Liver (tissue), 9 donors: ENCODE measurements around the gene GLUD1. TPM values are rescaled to one million over a fixed set of nuclear protein-coding genes. Genes with fewer than 3 reads are reported as not detected.

ENCODE experiments used
- DNase-seq: peaks from one replicate; pipeline ENCODE4 v3.0.0-alpha.2; 2017; ENCODE audit warnings: low spot score
- H3K27ac ChIP-seq, 2 donors: one replicate each; pipeline ENCODE4 v1.7.0; 2013; ENCODE audit warnings: inconsistent platforms in 2 of 2, low read length in 2 of 2, control low read depth in 1 of 2, low read depth in 1 of 2, mild to moderate bottlenecking in 1 of 2
- H3K27me3 ChIP-seq, 4 donors: one replicate each; pipeline versions ENCODE4 v1.6.1 to v1.7.0; 2013; ENCODE audit warnings: low read length in 3 of 4, inconsistent platforms in 1 of 4, mild to moderate bottlenecking in 1 of 4, moderate library complexity in 1 of 4; ENCODE audit not compliant: control insufficient read depth in 4 of 4, insufficient read depth in 4 of 4
- H3K36me3 ChIP-seq, 4 donors: one replicate each; pipeline versions ENCODE4 v1.6.1 to v1.7.0; 2013; ENCODE audit warnings: low read length in 3 of 4, mild to moderate bottlenecking in 3 of 4, low read depth in 1 of 4, moderate library complexity in 1 of 4; ENCODE audit not compliant: control insufficient read depth in 4 of 4, insufficient read depth in 3 of 4
- H3K4me1 ChIP-seq, 4 donors: one replicate each; pipeline versions ENCODE4 v1.6.1 to v1.7.0; 2013; ENCODE audit warnings: low read length in 3 of 4, mild to moderate bottlenecking in 3 of 4, moderate library complexity in 1 of 4; ENCODE audit not compliant: control insufficient read depth in 4 of 4, insufficient read depth in 4 of 4
- H3K4me3 ChIP-seq, 3 donors: one replicate each; pipeline versions ENCODE4 v1.6.1 to v1.7.0; 2013; ENCODE audit warnings: low read length in 3 of 3, control low read depth in 1 of 3, low read depth in 1 of 3, mild to moderate bottlenecking in 1 of 3
- H3K9ac ChIP-seq, 2 donors: one replicate each; pipeline ENCODE4 v1.7.0; 2013; ENCODE audit warnings: low read length in 2 of 2, mild to moderate bottlenecking in 2 of 2, moderate library complexity in 2 of 2, control low read depth in 1 of 2, low read depth in 1 of 2
- H3K9me3 ChIP-seq, 4 donors: one replicate each; pipeline versions ENCODE4 v1.6.1 to v1.7.0; 2013; ENCODE audit warnings: low read length in 3 of 4; ENCODE audit not compliant: control insufficient read depth in 4 of 4
- ATF3 ChIP-seq: IDR thresholded peaks from 2 replicates; pipeline ENCODE4 v1.6.1; 2016; ENCODE audit warnings: antibody characterized with exemption
- CTCF ChIP-seq: fragments of 150-350 bp; IDR thresholded peaks from 2 replicates; pipeline ENCODE4 v1.5.1; 2017; ENCODE audit warnings: improper control_type of control experiment, low read depth, low read length; ENCODE audit not compliant: missing input control
- EGR1 ChIP-seq, 2 donors: IDR thresholded peaks; 2 replicates each; pipeline ENCODE4 v1.6.1; 2016 to 2018; ENCODE audit warnings: antibody characterized with exemption in 2 of 2, low read depth in 2 of 2
- FOXA1 ChIP-seq: IDR thresholded peaks from 2 replicates; pipeline ENCODE4 v1.6.1; 2016; ENCODE audit warnings: antibody characterized with exemption
- FOXA2 ChIP-seq: IDR thresholded peaks from 2 replicates; pipeline ENCODE4 v1.6.1; 2016; ENCODE audit warnings: antibody characterized with exemption
- GABPA ChIP-seq, 2 donors: IDR thresholded peaks in 1 of 2; conservative IDR thresholded peaks in 1 of 2; 2 replicates each; pipeline ENCODE4 v1.6.1; 2016; ENCODE audit warnings: antibody characterized with exemption in 2 of 2, mild to moderate bottlenecking in 1 of 2, moderate library complexity in 1 of 2
- HNF4A ChIP-seq, 2 donors: conservative IDR thresholded peaks; 2 replicates each; pipeline ENCODE4 v1.6.1; 2016; ENCODE audit warnings: antibody characterized with exemption in 2 of 2, mild to moderate bottlenecking in 2 of 2
- HNF4G ChIP-seq: IDR thresholded peaks from 2 replicates; pipeline ENCODE4 v1.6.1; 2016; ENCODE audit warnings: antibody characterized with exemption
- JUND ChIP-seq, 2 donors: IDR thresholded peaks; 2 replicates each; pipeline ENCODE4 v1.6.1; 2016; ENCODE audit warnings: antibody characterized with exemption in 2 of 2
- MAX ChIP-seq: IDR thresholded peaks from 2 replicates; pipeline ENCODE4 v1.6.1; 2016; ENCODE audit warnings: antibody characterized with exemption
- NR2F2 ChIP-seq: IDR thresholded peaks from 2 replicates; pipeline ENCODE4 v1.6.1; 2016; ENCODE audit warnings: antibody characterized with exemption
- RAD21 ChIP-seq, 2 donors: IDR thresholded peaks; 2 replicates each; pipeline ENCODE4 v1.6.1; 2016; ENCODE audit warnings: antibody characterized with exemption in 2 of 2, mild to moderate bottlenecking in 2 of 2
- REST ChIP-seq: IDR thresholded peaks from 2 replicates; pipeline ENCODE4 v1.6.1; 2016; ENCODE audit warnings: antibody characterized with exemption, mild to moderate bottlenecking
- RXRA ChIP-seq, 2 donors: IDR thresholded peaks; 2 replicates each; pipeline ENCODE4 v1.6.1; 2017 to 2018; ENCODE audit warnings: antibody characterized with exemption in 2 of 2, mild to moderate bottlenecking in 1 of 2
- SP1 ChIP-seq: IDR thresholded peaks from 2 replicates; pipeline ENCODE4 v1.6.1; 2018; ENCODE audit warnings: antibody characterized with exemption, mild to moderate bottlenecking
- TAF1 ChIP-seq: conservative IDR thresholded peaks from 2 replicates; pipeline ENCODE4 v1.6.1; 2016; ENCODE audit warnings: antibody characterized with exemption, mild to moderate bottlenecking
- YY1 ChIP-seq: IDR thresholded peaks from 2 replicates; pipeline ENCODE4 v1.6.1; 2016; ENCODE audit warnings: antibody characterized with exemption, mild to moderate bottlenecking
- ZBTB33 ChIP-seq: IDR thresholded peaks from 2 replicates; pipeline ENCODE4 v1.6.1; 2016; ENCODE audit warnings: antibody characterized with exemption
- WGBS: extraction: QIAGEN DNeasy Blood & Tissue Kit; methylation state at CpG from one replicate; pipeline ENCODE4 v1.1.7; 2013; 5-methylcytosine and 5-hydroxymethylcytosine counted together
- polyA plus RNA-seq, 2 donors: library from polyadenylated mRNA; stranded (reverse) in 1 of 2; unstranded in 1 of 2; fragments of 200-250 nt in 1 of 2; fragments of >200 nt in 1 of 2; fragmentation: Nextera tagmentation in 1 of 2; extraction: Ambion mirVana in 1 of 2; gene quantifications; one replicate each; pipeline versions ENCODE4 v1.2.1 to v1.2.3, GENCODE V29; 2013 to 2015
- total RNA-seq, 2 donors: library from RNA; depleted of rRNA; stranded (reverse); fragments of >200 nt; gene quantifications; one replicate each; pipeline ENCODE4 v1.2.3, GENCODE V29; 2014
- donor health status: healthy.
- donor health status: healthy.
- donor health status: healthy.
- donor health status: healthy.
- donor health status: healthy.

GLUD1 gene
- total and polyA plus RNA-seq, 4 donors, result 335 to 601 (median 417) TPM

GRCh38 chr10:87060280-87060928 lies 34.2 kb downstream of the GLUD1 start (continued):
- TF ChIP-seq CTCF, result no peak
- TF ChIP-seq HNF4A (conservative IDR thresholded peaks at IDR 0.05), result peak in 1 of 2 donors; percentile 34

- no peak for DNase-seq
- Histone ChIP-seq H3K36me3 (peaks cover 12 to 73% (median 68%) of the 10 kb centered on the region in 4 donors), H3K4me1 (peaks cover 0 to 21% (median 11%) of the 10 kb centered on the region in 4 donors), H3K27ac (peak overlapping the region in 1 of 2 donors; percentile 33), H3K4me3 (no peak overlapping the region), H3K27me3 (no peaks in the 10 kb centered on the region), H3K9me3 (no peaks in the 10 kb centered on the region), H3K9ac (no peak overlapping the region)
- TF ChIP-seq YY1, result no peak
- no peak for TF ChIP-seq NR2F2
- no peak for TF ChIP-seq SP1
- no peak for TF ChIP-seq RXRA (IDR thresholded peaks at IDR 0.05)
- no peak for TF ChIP-seq RAD21 (IDR thresholded peaks at IDR 0.05)
- TF ChIP-seq HNF4G, result no peak
- no peak for TF ChIP-seq ATF3
- TF ChIP-seq MAX, result no peak
- no peak for TF ChIP-seq JUND (IDR thresholded peaks at IDR 0.05)
- no peak for TF ChIP-seq REST
- no peak for TF ChIP-seq CTCF
- TF ChIP-seq EGR1 (IDR thresholded peaks at IDR 0.05; ENCODE audit: low read depth in 2 of 2), result no peak
- TF ChIP-seq GABPA (IDR thresholded peaks at IDR 0.05 in 1 of 2, conservative IDR thresholded peaks at IDR 0.05 in 1 of 2), result no peak
- no peak for TF ChIP-seq ZBTB33
- TF ChIP-seq FOXA1, result no peak
- TF ChIP-seq HNF4A (conservative IDR thresholded peaks at IDR 0.05), result no peak
- no peak for TF ChIP-seq TAF1
- no peak for TF ChIP-seq FOXA2
- WGBS, result 96% methylated on average over 1 of the region's 1 CpG
Observed at GRCh38 chr10:87059401-87059800, 35.2 kb downstream of the GLUD1 start.
